Upper lobe of right lung (tissue), 1 donor: ENCODE measurements around the gene SLC25A45. TPM values are rescaled to one million over a fixed set of nuclear protein-coding genes. Genes with fewer than 3 reads are reported as not detected.

ENCODE experiments used
- ATAC-seq: fragments of 200-7000 bp; cut with Tn5 transposase; one replicate; pipeline ENCODE4 v1.9.1; 2020; ENCODE audit warnings: mild to moderate bottlenecking, moderate library complexity
- DNase-seq: peaks from one replicate; pipeline ENCODE4 v3.0.0-alpha.2; 2020
- H3K27ac ChIP-seq: fragments of 200-600 bp; one replicate; pipeline ENCODE4 v1.8.0; 2022
- H3K27me3 ChIP-seq: fragments of 200-600 bp; one replicate; pipeline ENCODE4 v1.8.0; 2022; ENCODE audit warnings: mild to moderate bottlenecking
- H3K36me3 ChIP-seq: fragments of 200-600 bp; one replicate; pipeline ENCODE4 v1.8.0; 2022
- H3K4me1 ChIP-seq: fragments of 200-600 bp; one replicate; pipeline ENCODE4 v1.8.0; 2022
- H3K4me3 ChIP-seq: fragments of 200-600 bp; one replicate; pipeline ENCODE4 v1.8.0; 2022; ENCODE audit warnings: mild to moderate bottlenecking
- H3K9me3 ChIP-seq: fragments of 200-600 bp; one replicate; pipeline ENCODE4 v1.8.0; 2022
- intact Hi-C: fragments of 100-400 bp; cut with DNase I; formaldehyde crosslinking; loops from one replicate; pipeline ENCODE4 v1.11.0; 2022
- long read RNA-seq: library from polyadenylated mRNA; unstranded; transcript quantifications from one replicate; pipeline ENCODE4 v2.0.0, GENCODE V29; 2021
- total RNA-seq: library from RNA; stranded (reverse); fragmentation: NEBNext Ultra II Directional; extraction: Animal tissue kit (Norgen Biotek cat#: 25700); gene quantifications from one replicate; pipeline ENCODE4 v1.2.1, GENCODE V29; 2021
- TF ChIP-seq, protein P1 (sequence below): fragments of 200-600 bp; IDR thresholded peaks from one replicate; pipeline ENCODE4 v1.8.0; 2022; ENCODE audit warnings: antibody characterized with exemption
- donor health status: DM: no; HTN: yes; CAD: no; lungs with severe emphysema.

The SLC25A45 gene
- total RNA-seq, result 11.5 TPM
- long read RNA-seq, partial matches to known transcripts, result 2 of 7 reads
- long read RNA-seq, other reads (novel, unspliced or antisense), result 3 of 7 reads

GRCh38 chr11:65382033-65382803 lies at the start of gene SLC25A45:
SLC25A45 (minus strand) TSS chr11:65382646; CDS start chr11:65381951, 695 bp downstream.
- H3K4me3 ChIP-seq, result peak within 1 kb of the TSS; percentile 57
- DNase-seq, result peak; percentile 96
- intact Hi-C loops, result no loop called here
- no peaks in the 10 kb centered on the region for H3K36me3 ChIP-seq
- ATAC-seq, result peak; percentile 91
- no peaks in the 10 kb centered on the region for H3K9me3 ChIP-seq
- no peaks in the 10 kb centered on the region for H3K27me3 ChIP-seq
- peaks cover 59% of the 10 kb centered on the region for H3K4me1 ChIP-seq
- H3K27ac ChIP-seq, result peak within 1 kb of the TSS; percentile 98
- TF ChIP-seq, protein P1, sequence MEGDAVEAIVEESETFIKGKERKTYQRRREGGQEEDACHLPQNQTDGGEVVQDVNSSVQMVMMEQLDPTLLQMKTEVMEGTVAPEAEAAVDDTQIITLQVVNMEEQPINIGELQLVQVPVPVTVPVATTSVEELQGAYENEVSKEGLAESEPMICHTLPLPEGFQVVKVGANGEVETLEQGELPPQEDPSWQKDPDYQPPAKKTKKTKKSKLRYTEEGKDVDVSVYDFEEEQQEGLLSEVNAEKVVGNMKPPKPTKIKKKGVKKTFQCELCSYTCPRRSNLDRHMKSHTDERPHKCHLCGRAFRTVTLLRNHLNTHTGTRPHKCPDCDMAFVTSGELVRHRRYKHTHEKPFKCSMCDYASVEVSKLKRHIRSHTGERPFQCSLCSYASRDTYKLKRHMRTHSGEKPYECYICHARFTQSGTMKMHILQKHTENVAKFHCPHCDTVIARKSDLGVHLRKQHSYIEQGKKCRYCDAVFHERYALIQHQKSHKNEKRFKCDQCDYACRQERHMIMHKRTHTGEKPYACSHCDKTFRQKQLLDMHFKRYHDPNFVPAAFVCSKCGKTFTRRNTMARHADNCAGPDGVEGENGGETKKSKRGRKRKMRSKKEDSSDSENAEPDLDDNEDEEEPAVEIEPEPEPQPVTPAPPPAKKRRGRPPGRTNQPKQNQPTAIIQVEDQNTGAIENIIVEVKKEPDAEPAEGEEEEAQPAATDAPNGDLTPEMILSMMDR, result peak; percentile 84

GRCh38 chr11:65431451-65432099 lies 49.1 kb upstream of the SLC25A45 start:
- peaks cover 59% of the 10 kb centered on the region for H3K36me3 ChIP-seq
- H3K27me3 ChIP-seq, result no peaks in the 10 kb centered on the region
- peak overlapping the region; percentile 98 for H3K4me3 ChIP-seq
- no peaks in the 10 kb centered on the region for H3K9me3 ChIP-seq
- intact Hi-C loops, result no loop called here
- H3K4me1 ChIP-seq, result peaks cover 82% of the 10 kb centered on the region
- TF ChIP-seq, protein P1, result no peak
- DNase-seq (no peak), ATAC-seq (no peak)
- H3K27ac ChIP-seq, result peak overlapping the region; percentile 63

DNA sequence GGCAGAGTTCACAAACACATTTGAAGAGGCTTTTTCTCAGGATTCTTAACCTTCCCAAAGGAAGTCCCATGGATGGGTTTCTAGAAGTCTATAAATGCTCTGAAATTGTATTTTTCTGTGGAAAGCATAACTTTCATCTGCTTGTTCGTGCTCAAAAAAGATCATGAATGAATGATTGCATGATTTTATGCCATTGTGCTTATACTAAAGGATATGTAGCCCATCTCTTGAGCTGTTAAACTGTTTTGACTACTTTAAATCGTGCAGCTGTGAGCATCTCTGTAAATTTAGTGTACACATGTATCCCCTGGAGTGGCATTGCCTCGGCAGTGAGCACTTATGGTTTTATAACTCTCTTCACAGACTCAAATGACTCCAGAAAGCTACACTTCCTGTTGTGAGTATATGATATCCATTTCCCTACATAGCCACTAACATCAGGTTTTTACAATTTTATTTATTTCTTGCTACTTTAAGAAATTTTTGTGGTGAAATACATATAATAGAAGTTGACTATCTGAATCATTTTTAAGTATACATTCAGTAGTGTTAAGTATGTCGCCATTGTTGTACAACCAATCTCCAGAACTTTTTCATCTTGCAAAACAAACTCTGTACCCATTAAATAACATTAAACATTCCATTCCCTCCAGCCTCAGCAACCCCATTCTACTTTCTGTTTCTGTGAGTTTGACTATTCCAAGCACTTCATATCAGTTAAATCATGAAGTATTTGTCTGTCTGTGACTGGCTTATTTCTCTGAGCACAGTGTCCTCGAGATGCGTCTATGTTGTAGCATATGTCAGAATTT lies 48.2 kb upstream of the SLC25A45 start:
- peaks cover 72% of the 10 kb centered on the region for H3K4me1 ChIP-seq
- H3K9me3 ChIP-seq, result no peaks in the 10 kb centered on the region
- H3K27me3 ChIP-seq, result no peaks in the 10 kb centered on the region
- TF ChIP-seq, protein P1, result no peak
- DNase-seq (no peak), ATAC-seq (no peak)
- intact Hi-C loops, result no loop called here
- H3K4me3 ChIP-seq, result peak overlapping the region; percentile 98
- peaks cover 59% of the 10 kb centered on the region for H3K36me3 ChIP-seq
- peak overlapping the region; percentile 63 for H3K27ac ChIP-seq

DNA sequence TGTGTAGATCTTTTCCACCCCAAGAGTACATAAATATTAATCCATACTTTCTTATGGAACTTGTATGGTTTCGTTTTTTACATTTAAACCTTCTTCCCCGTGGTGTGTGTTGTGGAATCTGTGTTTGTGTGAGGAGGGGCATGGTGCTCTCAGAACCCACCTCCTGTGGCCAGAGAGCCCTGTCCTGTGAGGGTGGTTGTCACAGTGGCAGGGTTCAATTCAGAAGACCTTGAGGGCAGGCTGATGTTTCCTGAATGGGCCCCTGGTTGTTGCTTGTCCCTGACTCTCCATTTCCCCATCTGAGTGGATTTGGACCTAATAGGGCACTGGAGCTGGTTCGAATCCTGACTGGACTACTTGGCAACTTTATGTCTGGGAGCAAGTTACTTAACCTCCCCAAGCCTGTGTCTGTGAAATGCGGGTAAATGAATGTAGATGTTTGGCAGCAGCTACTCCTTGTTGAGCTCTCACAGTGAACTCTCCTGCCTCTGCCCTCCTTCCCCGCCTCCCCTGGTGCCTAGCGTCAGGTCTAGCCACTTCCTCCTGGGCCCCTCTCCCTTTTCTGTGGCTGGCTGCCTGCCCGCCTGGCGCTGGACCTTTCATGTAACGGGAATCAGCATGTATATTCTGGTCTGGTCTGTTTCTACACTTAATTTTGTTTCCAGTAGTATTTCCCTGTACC lies 47.4 kb upstream of the SLC25A45 start:
- Histone ChIP-seq H3K36me3 (peaks cover 57% of the 10 kb centered on the region), H3K9me3 (no peaks in the 10 kb centered on the region), H3K27me3 (no peaks in the 10 kb centered on the region), H3K4me1 (peaks cover 64% of the 10 kb centered on the region), H3K4me3 (peak overlapping the region; percentile 98), H3K27ac (peak overlapping the region; percentile 63)
- intact Hi-C loops, result loop anchor here (5.0 kb wide), 1 partner anchor 72 kb away; no protein-coding TSS in a partner anchor
- DNase-seq (peak; percentile 87), ATAC-seq (peak; percentile 38)
- TF ChIP-seq, protein P1, result no peak

- Histone ChIP-seq H3K4me1 (peaks cover 58% of the 10 kb centered on the region), H3K27ac (peak overlapping the region; percentile 100), H3K9me3 (no peaks in the 10 kb centered on the region), H3K4me3 (peak overlapping the region; percentile 98), H3K27me3 (no peaks in the 10 kb centered on the region), H3K36me3 (peaks cover 55% of the 10 kb centered on the region)
- no peak for ATAC-seq
- TF ChIP-seq, protein P1, result no peak
- no peak for DNase-seq
- intact Hi-C loops, result loop anchor here (5.0 kb wide), 1 partner anchor 73 kb away; no protein-coding TSS in a partner anchor
Observed at GRCh38 chr11:65429068-65429681, 46.7 kb upstream of the SLC25A45 start.
